Prostate gland (tissue), 2 donors: ENCODE results near the gene INTS1.

ENCODE experiments used
- POLR2A ChIP-seq: fragments of 450-650 bp; IDR thresholded peaks from one replicate; pipeline ENCODE4 v1.6.1; 2016; ENCODE audit warnings: antibody characterized with exemption, mild to moderate bottlenecking
- TF ChIP-seq, protein P1 (sequence below), 4 experiments: fragments of 200-600 bp in 2 of 4; fragments of 450-650 bp in 2 of 4; sonication (generic) in 2 of 4; IDR thresholded peaks; 1 replicate in 3 of 4; 2 replicates in 1 of 4; pipeline ENCODE4 v1.5.1; 2016 to 2019; ENCODE audit warnings: antibody characterized with exemption in 4 of 4, mild to moderate bottlenecking in 2 of 4, moderate library complexity in 2 of 4

DNA sequence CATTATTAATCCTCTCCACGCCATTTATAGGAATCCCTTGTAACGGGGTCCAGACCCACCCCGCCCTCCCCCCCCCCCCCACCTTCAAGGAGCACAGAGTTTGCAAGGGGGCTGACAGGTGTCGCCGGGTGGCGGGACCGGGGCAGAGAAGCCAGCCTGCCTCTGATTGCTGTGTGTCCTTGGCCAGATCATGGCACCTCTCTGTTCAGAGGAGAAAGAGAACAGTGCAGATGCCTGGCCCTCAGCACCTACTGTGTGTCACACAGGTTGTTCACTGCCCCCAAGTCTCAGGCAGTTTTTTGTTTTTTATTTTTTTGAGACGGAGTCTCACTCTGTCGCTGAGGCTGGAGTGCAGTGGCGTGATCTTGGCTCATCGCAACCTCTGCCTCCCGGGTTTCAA is 39.5 kb downstream of the INTS1 start:
- TF ChIP-seq POLR2A = no peak
- TF ChIP-seq, protein P1, sequence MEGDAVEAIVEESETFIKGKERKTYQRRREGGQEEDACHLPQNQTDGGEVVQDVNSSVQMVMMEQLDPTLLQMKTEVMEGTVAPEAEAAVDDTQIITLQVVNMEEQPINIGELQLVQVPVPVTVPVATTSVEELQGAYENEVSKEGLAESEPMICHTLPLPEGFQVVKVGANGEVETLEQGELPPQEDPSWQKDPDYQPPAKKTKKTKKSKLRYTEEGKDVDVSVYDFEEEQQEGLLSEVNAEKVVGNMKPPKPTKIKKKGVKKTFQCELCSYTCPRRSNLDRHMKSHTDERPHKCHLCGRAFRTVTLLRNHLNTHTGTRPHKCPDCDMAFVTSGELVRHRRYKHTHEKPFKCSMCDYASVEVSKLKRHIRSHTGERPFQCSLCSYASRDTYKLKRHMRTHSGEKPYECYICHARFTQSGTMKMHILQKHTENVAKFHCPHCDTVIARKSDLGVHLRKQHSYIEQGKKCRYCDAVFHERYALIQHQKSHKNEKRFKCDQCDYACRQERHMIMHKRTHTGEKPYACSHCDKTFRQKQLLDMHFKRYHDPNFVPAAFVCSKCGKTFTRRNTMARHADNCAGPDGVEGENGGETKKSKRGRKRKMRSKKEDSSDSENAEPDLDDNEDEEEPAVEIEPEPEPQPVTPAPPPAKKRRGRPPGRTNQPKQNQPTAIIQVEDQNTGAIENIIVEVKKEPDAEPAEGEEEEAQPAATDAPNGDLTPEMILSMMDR (IDR thresholded peaks at IDR 0.05) = no peak
